ENCODE measurements around the gene IZUMO4. TPM values are rescaled to one million over a fixed set of nuclear protein-coding genes. Genes with fewer than 3 reads are reported as not detected.

Gene IZUMO4
- total RNA-seq, 6 donors from 2014 or later, result 0.59 to 61.8 (median 6.4) TPM

DNA sequence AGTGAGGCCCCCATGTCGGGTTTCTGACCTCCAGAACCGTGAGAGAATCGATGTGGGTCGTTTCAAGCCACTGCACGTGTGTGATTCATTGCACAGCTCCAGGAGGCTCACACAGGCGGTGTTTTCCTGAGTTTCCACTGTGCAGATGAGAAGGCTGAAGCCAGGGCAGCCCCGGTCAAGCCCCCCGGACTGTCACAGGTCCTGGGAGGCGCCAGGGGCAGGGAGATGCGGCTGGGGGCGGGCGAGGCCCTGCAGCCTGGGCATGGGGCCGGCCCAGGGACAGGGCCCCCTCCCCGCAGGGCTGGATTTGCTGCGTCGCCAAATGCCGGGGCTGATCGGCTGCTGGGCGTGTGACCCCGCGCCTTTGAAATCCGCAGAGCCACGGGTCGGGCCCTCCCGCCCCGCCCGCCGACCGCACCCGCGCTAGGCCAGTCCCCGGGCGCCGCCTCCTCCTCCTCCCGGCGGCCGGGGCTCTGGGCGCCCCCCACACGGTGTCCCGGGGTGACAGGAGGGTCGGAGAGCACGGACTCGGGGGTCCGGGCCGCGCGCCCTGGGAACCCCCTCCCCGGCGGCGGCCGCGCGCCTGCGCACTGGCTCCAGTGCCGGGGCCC is 35.7 kb upstream of the IZUMO4 start:
- H3K4me1 ChIP-seq, result peaks cover 51 to 71% (median 53%) of the 10 kb centered on the region in 4 donors

DNA sequence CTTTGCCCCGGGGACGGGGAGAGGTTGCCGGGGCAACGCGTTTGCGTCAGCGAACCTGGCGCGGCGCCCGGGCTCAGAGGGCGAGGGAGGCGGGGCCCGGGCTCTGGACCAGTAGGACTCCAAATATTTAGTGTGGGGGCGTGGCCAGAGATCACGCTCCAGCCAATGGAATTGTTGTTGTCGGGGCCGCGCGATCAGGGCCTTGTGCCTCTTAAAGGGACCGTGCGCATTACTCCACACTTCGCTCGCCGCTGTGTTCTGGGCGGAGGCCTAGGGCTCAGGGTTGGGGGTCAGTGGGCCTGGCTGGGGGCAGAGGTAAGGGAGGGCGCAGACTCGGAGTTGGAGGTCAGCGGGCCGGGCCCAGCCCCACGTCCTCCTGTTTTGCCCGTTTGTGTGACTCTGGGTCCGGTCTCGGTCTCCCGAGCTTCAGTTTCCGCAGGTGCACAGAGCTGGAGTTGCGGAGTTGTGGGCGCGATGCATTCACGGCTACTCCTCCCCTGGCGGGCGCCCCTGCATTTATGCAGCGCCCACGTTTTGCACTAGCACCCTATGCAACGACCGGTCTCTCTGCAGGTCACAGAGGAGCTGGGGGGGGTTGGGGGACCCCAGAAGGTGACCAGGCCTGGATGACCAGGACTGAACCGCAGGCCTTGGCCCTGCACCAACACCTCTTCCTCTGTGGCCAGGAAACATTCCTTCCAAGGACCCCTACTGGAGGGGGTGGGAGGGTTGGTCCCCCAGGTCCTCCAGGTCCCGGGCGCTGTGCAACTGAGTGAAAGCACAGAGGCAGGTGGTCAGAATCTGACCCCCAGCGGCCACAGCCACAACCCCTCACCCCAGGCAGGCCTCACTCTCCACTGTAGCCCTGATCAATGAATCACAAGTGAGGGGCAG is 35.0 kb upstream of the IZUMO4 start:
- DNase-seq, result peak; percentile 99 to 100
- ATAC-seq (ENCODE audit: low FRiP score in 2 of 2), result peak; percentile 92 to 94
- peak overlapping the region; percentile 97 to 100 (median 100) for H3K27ac ChIP-seq
- peaks cover 43 to 64% (median 46%) of the 10 kb centered on the region in 4 donors for H3K4me1 ChIP-seq
- no peaks in the 10 kb centered on the region for H3K36me3 ChIP-seq
- no peaks in the 10 kb centered on the region for H3K27me3 ChIP-seq
- WGBS, 2 donors, result 0 to 2% methylated on average over 11 to 43 of the region's 50 CpGs
- peak overlapping the region; percentile 52 to 70 (median 66) for H3K4me3 ChIP-seq
- TF ChIP-seq, protein P1, sequence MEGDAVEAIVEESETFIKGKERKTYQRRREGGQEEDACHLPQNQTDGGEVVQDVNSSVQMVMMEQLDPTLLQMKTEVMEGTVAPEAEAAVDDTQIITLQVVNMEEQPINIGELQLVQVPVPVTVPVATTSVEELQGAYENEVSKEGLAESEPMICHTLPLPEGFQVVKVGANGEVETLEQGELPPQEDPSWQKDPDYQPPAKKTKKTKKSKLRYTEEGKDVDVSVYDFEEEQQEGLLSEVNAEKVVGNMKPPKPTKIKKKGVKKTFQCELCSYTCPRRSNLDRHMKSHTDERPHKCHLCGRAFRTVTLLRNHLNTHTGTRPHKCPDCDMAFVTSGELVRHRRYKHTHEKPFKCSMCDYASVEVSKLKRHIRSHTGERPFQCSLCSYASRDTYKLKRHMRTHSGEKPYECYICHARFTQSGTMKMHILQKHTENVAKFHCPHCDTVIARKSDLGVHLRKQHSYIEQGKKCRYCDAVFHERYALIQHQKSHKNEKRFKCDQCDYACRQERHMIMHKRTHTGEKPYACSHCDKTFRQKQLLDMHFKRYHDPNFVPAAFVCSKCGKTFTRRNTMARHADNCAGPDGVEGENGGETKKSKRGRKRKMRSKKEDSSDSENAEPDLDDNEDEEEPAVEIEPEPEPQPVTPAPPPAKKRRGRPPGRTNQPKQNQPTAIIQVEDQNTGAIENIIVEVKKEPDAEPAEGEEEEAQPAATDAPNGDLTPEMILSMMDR (IDR thresholded peaks at IDR 0.05), result peak in 3 of 6 experiments; percentile 5 to 14 (median 10)
- TF ChIP-seq POLR2AphosphoS5 (IDR thresholded peaks at IDR 0.05), result peak; percentile 42 to 70
- peak in 2 of 4 donors; percentile 13 to 35 for TF ChIP-seq POLR2A (IDR thresholded peaks at IDR 0.05)
- TF ChIP-seq EP300 (IDR thresholded peaks at IDR 0.05), result peak in 1 of 4 donors; percentile 63
- no peaks in the 10 kb centered on the region for H3K9me3 ChIP-seq

More for the DNA sequence above, 35.7 kb upstream of the IZUMO4 start:
- DNase-seq (peak in 1 of 2 donors; percentile 65), ATAC-seq (ENCODE audit: low FRiP score in 2 of 2) (peak; percentile 31 to 81)
- TF ChIP-seq POLR2A (IDR thresholded peaks at IDR 0.05), result peak in 3 of 4 donors; percentile 71 to 97 (median 93)
- TF ChIP-seq EP300 (IDR thresholded peaks at IDR 0.05), result no peak
- TF ChIP-seq POLR2AphosphoS5 (IDR thresholded peaks at IDR 0.05), result peak; percentile 67 to 84
- TF ChIP-seq, protein P1 (IDR thresholded peaks at IDR 0.05), result peak in 1 of 6 experiments; percentile 6
- Histone ChIP-seq H3K4me3 (peak overlapping the region; percentile 26 to 70 (median 66)), H3K27me3 (no peaks in the 10 kb centered on the region), H3K36me3 (no peaks in the 10 kb centered on the region), H3K27ac (peak overlapping the region; percentile 97 to 100 (median 100)), H3K9me3 (no peaks in the 10 kb centered on the region)
- WGBS, 2 donors, result 0% methylated on average over 6 of the region's 55 CpGs; no CpG with 5 or more reads in 1 of the 2 donors

DNA sequence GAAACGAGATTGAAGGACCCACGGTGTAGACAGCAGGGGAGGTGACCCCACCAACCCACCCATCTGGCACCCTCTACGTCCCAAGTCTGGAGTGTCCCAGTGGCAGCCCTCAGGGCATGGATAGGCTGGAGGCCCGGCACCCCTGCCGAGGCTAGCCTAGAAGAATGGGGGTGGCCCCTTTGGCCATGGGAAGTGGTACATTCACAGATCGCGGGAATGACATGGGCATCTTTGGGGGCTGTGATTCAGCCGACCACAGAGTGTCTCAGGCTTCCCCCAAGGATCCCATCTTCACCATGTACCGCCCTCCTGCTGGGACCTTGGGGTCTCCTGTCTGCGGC is 34.4 kb upstream of the IZUMO4 start:
- Histone ChIP-seq H3K27ac (peak overlapping the region; percentile 97 to 100 (median 100)), H3K4me3 (peak overlapping the region in 2 of 4 donors; percentile 68 to 70), H3K4me1 (peaks cover 37 to 58% (median 39%) of the 10 kb centered on the region in 4 donors), H3K36me3 (no peaks in the 10 kb centered on the region), H3K27me3 (no peaks in the 10 kb centered on the region), H3K9me3 (no peaks in the 10 kb centered on the region)
- TF ChIP-seq POLR2AphosphoS5 (IDR thresholded peaks at IDR 0.05), result no peak
- TF ChIP-seq EP300 (IDR thresholded peaks at IDR 0.05), result no peak
- TF ChIP-seq, protein P1 (IDR thresholded peaks at IDR 0.05), result no peak
- no peak for TF ChIP-seq POLR2A (IDR thresholded peaks at IDR 0.05)
- DNase-seq (no peak), ATAC-seq (ENCODE audit: low FRiP score in 2 of 2) (no peak)
- 49 to 65% methylated on average over 7 to 10 of the region's 10 CpGs for WGBS, 2 donors

DNA sequence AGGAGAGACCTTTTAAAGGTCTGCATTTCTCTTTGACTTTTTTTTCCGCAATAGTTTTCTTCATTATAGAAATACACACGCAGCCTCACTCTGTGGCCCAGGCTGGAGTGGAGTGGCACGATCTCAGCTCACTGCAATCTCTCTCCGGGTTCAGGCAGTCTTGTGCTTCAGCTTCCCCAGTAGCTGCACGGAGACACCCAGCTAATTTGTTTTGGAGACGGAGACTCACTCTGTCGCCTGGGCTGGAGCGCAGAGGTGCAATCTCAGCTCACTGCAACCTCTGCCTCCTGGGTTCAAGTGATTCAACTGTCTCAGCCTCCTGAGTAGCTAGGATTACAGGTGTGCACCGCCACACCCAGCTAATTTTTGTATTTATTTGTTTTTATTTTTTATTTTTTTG is 33.9 kb upstream of the IZUMO4 start:
- Histone ChIP-seq H3K27me3 (no peaks in the 10 kb centered on the region), H3K9me3 (no peaks in the 10 kb centered on the region), H3K36me3 (no peaks in the 10 kb centered on the region), H3K27ac (peak overlapping the region in 2 of 4 donors; percentile 97 to 100), H3K4me3 (no peak overlapping the region), H3K4me1 (peaks cover 34 to 54% (median 36%) of the 10 kb centered on the region in 4 donors)
- 86 to 87% methylated on average over 9 of the region's 9 CpGs for WGBS, 2 donors
- ATAC-seq (ENCODE audit: low FRiP score in 2 of 2), result no peak
- TF ChIP-seq POLR2AphosphoS5 (IDR thresholded peaks at IDR 0.05), result no peak
- no peak for TF ChIP-seq POLR2A (IDR thresholded peaks at IDR 0.05)
- TF ChIP-seq, protein P1 (IDR thresholded peaks at IDR 0.05), result no peak
- TF ChIP-seq EP300 (IDR thresholded peaks at IDR 0.05), result no peak
- no peak for DNase-seq
